Sciatic nerve (tissue), 2 donors: ENCODE results near the gene LLGL2. TPM values are rescaled to one million over a fixed set of nuclear protein-coding genes. Genes with fewer than 3 reads are reported as not detected.

ENCODE experiments used
- ATAC-seq: fragments of 200-7000 bp; cut with Tn5 transposase; one replicate; pipeline ENCODE4 v1.9.1; 2020; ENCODE audit warnings: mild to moderate bottlenecking, moderate library complexity
- DNase-seq: peaks from one replicate; pipeline ENCODE4 v3.0.0-alpha.2; 2020; ENCODE audit warnings: low spot score
- intact Hi-C: fragments of 100-400 bp; cut with DNase I; formaldehyde crosslinking; loops from one replicate; pipeline ENCODE4 v1.14.2; 2022
- microRNA-seq: library from miRNA; unstranded; fragments of <30 nt; microRNA quantifications from one replicate; pipeline ENCODE4 v1.2.0, GENCODE V29; 2020
- total RNA-seq: library from RNA; stranded (reverse); fragmentation: NEBNext Ultra II Directional; extraction: Animal tissue kit (Norgen Biotek cat#: 25700); gene quantifications from one replicate; pipeline ENCODE4 v1.2.1, GENCODE V29; 2021
- donor health status: DM: no; HTN: no; CAD: no.
- donor health status: DM: no; HTN: no; CAD: no.

LLGL2 gene
- total RNA-seq, 1 donor from 2014 or later: 11.0 TPM

DNA sequence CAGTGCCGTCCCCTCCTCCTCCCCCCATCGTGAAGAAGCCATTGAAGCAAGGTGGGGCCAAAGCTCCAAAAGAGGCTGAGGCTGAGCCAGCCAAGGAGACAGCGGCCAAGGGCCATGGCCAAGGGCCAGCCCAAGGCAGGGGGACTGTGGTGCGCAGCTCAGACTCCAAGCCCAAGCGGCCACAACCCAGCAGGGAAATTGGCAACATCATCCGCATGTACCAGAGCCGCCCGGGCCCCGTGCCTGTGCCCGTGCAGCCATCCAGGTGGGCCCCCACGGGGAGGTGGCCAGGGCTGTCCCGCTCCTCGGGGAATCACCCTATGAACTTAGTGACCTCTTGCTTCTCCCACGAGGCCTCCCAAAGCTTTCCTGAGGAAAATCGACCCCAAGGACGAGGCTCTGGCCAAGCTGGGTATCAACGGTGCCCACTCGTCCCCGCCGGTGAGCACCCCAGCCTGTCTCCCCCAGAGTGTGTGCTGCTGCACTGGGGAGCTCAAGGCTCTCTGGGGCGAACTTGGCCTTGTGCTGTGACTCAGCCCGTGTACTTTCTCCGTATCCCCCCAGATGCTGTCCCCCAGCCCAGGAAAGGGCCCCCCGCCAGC is 91.1 kb downstream of the LLGL2 start:
- DNase-seq: no peak
- intact Hi-C loops: no loop called here
- ATAC-seq: no peak

DNA sequence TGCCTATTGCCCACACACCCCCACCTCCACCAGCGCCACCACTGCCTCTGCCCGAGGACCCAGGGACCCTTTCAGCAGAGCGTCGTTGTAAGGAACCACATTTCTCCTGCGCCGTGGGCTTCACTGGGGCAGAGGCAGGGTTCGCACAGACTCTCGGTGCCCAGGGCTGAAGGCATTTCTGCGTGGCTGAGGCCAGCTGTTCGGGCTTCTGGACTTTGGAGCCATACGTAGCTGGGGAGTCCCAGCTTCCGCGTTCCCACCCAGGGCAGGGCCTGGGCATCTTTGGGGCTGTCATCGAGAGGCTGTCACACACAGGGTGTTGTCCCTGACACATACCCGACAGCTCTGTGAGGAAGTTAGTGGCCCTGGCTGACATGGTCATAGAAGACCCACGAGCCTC is 91.7 kb downstream of the LLGL2 start:
- DNase-seq: no peak
- ATAC-seq: no peak
- intact Hi-C loops: no loop called here

- DNase-seq: no peak
- no peak for ATAC-seq
- intact Hi-C loops: no loop called here
Observed at GRCh38 chr17:75617675-75618074, 92.2 kb downstream of the LLGL2 start.

GRCh38 chr17:75619506-75620431 is 94.3 kb downstream of the LLGL2 start:
- intact Hi-C loops: no loop called here
- DNase-seq: no peak
- ATAC-seq: no peak

- DNase-seq (no peak), ATAC-seq (no peak)
- intact Hi-C loops: no loop called here
Observed at GRCh38 chr17:75621489-75621888, 96.0 kb downstream of the LLGL2 start.

GRCh38 chr17:75622076-75622475 is 96.6 kb downstream of the LLGL2 start:
- ATAC-seq: no peak
- DNase-seq: no peak
- intact Hi-C loops: no loop called here

DNA sequence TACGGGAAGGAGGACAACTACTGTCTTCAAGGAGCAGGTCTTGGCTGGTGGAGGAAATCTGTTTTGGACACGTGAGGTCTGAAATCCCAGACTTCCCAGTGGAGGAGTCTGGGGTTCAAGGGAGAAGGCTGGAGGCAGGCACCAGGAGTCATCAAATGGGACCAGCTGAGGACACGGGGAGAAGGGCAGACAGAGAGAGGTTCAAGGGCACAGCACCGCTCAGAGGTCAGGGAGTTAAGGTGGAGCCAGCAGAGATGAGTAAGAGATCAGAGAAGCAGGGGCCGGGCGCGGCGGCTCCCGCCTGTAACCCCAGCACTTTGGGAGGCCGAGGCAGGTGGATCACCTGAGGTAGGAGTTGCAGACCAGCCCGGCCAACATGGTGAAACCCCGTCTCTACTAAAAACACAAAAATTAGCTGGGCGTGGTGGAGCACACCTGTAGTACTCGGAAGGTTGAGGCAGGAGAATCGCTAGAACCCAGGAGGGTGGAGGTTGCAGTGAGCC is 97.3 kb downstream of the LLGL2 start:
- intact Hi-C loops: no loop called here
- DNase-seq (no peak), ATAC-seq (no peak)

GRCh38 chr17:75623386-75623785 is 97.9 kb downstream of the LLGL2 start:
- DNase-seq (no peak), ATAC-seq (no peak)
- intact Hi-C loops: no loop called here

DNA sequence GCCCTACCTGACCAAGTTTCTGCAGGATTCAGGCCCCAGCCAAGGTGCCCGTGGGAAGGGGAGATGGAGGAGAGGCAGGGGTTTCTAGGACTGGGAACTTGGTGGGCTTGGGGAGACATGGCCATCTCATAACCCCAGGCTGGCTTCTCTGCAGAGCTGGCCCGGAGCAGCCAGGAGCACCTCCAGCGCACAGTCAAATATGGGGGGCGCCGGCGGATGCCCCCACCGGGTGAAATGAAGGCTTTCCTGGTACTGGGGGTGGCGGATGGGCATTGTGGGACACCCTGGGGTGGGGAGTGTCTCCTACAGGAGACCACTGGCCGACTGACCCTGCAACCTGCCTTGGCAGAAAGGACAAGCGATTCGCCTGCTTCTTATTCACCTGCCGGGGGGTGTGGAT is 98.5 kb downstream of the LLGL2 start:
- no peak for ATAC-seq
- no peak for DNase-seq
- intact Hi-C loops: no loop called here

Small RNA genes within 50 kb of the gene (microRNA-seq; reads per million reads assigned to microRNA genes)
- not detected for gene MIR6785

Other genes with a start within 250 kb of the LLGL2 start
- gene SLC25A19, start 236.3 kb upstream of the LLGL2 start, total RNA-seq: 22.5 TPM
- 90.4 TPM for gene GRB2, start 120.0 kb upstream of the LLGL2 start, total RNA-seq
- gene TMEM94, start 69.1 kb upstream of the LLGL2 start, total RNA-seq: 86.8 TPM
- 127 TPM for gene CASKIN2, start 10.2 kb upstream of the LLGL2 start, total RNA-seq
- 26.1 TPM for gene TSEN54, start 9.2 kb upstream of the LLGL2 start, total RNA-seq
- gene MYO15B, start 62.1 kb downstream of the LLGL2 start, total RNA-seq: 336 TPM
- gene SMIM5, start 107.7 kb downstream of the LLGL2 start, total RNA-seq: 12.5 TPM
- 35.2 TPM for gene RECQL5, start 141.5 kb downstream of the LLGL2 start, total RNA-seq
- 107 TPM for gene SAP30BP, start 141.6 kb downstream of the LLGL2 start, total RNA-seq
- 469 TPM for gene ITGB4, start 195.8 kb downstream of the LLGL2 start, total RNA-seq
- 23.7 TPM for gene GALK1, start 239.5 kb downstream of the LLGL2 start, total RNA-seq